GM19351 (cell line): Measurements from ENCODE around the gene LAMA3.
"Not testable (repeated sequence)": the region's sequence is repeated elsewhere in the genome, so short reads cannot be mapped to it uniquely, and the experiment has no call there.

Source experiments
- ATAC-seq: cut with Tn5 transposase; IDR thresholded peaks from one replicate; pipeline ENCODE4 v1.9.1; 2021; ENCODE audit warnings: mild to moderate bottlenecking, moderate library complexity; ENCODE audit not compliant: unreplicated experiment

Gene LAMA3

DNA sequence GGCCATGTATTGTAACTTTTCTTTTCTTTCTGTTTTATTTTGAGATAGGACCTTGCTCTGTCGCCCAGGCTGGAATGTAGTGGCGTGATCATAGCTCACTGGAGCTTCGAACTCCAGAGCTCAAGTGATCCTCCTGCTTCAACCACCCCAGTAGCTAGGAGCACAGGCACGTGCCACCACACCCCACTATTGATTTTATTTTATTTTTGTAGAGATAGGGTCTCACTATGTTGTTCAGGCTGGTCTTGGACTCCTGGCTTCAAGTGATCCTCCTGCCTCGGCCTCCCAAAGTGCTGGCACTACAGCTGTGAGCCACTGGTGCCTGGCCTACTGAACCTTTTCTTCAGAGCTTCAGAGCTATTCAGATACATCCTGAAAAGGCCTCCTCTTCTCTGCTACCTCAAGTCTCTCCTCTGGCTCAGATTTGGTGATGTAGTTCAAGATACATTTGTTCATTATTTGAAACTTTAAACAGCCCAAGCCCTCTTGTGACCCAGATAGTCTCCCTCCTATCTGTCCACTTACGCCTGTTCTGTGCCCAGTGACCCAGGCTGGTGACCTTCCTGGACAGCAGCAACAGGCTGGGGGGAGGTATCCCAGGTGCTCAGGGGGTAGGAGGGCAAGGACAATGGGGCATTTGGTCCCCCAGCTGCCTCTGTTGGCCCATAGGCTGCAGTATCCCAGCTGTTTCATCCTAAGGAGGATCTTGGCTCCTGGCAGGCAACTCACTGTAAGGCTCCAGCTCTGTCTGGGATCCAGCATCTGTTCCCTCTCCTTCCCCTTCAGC is 38.6 kb downstream of the LAMA3 start:
- ATAC-seq = no peak

DNA sequence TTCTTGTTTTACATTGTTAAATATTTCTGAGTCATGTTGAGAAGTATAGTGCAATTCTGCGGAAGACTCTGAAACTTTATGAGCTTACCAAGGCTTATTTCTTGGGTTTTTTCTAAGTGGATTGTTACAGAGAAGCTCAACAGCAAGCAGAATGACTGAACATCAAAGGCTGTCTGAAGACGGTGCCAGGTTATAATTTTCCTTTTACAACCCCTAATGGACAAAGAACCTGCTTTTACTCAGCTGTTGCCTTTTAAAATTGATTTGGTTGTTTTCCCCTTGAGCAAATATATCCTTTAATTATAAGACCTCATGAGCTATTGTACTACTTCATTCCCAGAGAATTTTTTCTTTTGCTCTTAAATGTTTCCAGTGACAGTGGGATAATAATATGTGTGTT is 41.6 kb downstream of the LAMA3 start:
- no peak for ATAC-seq

DNA sequence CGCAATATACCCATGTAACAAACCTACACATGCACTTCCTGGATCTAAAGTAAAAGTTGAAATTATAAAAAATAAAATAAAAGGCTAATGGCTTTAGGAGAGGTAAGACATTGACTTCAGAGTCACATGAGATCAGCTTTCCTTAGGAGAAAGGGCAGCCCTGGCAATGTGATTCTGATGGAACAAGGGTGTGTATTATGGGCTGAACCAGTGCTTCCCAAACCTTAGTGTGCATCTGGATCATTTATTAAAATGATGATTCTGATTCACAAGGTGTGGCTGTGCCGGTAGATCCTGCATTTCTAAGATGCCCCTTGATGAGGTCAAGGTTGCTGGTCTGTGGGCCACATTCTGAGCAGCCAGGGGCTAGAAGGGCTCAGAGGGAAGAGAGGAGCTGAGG is 42.6 kb downstream of the LAMA3 start:
- no peak for ATAC-seq

DNA sequence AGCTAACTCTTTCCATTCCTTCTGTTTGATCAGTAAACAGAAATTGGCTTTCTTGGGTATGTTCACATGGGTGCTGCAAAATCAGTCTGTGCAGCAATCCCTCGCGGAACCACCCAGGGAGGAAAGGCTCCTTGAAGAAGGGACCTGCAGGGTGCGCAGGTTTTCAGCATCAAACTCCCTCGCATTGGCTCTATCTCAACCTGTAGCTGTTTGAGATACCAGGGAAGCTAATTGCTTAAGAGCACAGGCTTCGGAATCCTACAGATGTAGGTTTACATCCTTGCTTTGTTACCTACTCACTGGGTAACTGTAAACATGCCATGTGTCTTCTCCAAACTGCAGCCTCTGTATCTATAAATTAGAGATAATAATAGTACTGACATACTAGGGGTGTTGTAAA is 43.2 kb downstream of the LAMA3 start:
- no peak for ATAC-seq

DNA sequence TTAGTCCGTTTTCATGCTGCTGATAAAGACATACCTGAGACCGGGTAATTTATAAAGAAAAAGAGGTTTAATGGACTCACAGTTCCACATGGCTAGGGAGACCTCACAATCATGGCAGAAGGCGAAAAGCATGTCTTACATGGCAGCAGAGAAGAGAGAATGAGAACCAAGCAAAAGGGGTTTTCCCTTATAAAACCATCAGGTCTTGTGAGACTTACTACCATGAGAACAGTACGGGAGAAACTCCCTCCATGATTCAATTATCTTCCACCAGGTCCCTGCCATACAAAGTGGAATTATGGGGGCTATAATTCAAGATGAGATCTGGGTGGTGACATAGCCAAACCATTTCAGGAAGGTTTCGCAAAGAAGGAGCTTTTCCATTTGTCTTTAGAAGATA is 44.0 kb downstream of the LAMA3 start:
- not testable (repeated sequence) for ATAC-seq

DNA sequence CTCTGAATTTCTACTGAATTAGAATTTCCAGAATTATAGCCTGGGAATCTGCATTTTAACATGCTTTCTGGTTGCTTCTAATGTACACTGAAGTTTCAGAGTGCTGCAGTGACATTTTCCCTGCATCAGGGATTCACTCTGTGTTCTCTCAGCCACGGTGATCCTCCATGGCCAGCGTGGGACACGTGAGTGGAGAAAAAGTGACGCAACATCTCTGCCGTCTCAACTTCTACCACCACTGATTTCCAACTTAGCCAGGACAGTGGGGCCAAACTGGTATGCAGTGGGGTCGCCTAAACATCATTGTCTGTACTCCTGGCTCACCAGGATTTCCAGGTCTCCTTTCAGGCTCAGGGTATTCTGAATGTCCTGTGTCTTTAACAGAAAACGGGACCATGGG is 44.6 kb downstream of the LAMA3 start:
- ATAC-seq = no peak

DNA sequence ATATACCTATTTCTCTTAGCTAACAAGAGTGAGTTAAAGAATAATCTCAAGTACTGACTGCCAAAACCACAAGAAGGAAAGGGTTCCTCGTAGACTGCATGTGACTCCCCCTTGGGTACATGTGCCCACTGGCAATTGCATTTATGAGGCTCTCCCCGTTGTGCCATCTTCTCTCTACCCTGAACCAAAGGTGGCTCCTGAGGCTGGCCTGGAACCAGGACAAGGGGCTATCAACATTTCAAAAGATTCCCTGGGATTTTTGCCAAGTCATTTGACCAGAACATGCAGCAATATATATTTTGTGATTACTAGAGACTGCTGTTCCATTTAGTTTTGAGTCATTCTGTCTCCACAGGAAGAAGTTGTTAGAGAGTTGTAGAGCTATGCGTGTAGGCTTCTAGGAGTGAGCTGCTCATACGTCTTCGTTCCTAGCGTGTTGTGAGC is 45.8 kb downstream of the LAMA3 start:
- no peak for ATAC-seq

DNA sequence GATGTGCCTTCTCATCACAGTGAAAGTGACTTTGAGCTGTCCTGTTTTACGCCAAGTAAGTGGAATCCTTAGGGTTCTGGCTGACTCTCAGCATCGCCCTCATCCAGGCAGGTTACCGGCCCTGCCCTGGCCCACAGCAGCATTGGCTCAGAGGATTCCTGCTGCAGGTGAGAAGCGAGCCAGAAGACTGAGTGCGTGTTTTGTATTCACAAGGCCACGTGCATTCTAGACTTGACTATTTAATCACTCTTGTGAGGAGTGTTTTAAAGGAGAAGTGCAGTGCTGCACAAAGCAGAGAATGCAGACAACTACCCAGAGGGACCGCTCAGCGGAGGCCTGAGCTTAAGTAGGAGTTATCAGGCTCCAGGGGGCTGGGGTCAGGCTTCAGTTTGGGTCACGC is 48.3 kb downstream of the LAMA3 start:
- ATAC-seq = no peak

DNA sequence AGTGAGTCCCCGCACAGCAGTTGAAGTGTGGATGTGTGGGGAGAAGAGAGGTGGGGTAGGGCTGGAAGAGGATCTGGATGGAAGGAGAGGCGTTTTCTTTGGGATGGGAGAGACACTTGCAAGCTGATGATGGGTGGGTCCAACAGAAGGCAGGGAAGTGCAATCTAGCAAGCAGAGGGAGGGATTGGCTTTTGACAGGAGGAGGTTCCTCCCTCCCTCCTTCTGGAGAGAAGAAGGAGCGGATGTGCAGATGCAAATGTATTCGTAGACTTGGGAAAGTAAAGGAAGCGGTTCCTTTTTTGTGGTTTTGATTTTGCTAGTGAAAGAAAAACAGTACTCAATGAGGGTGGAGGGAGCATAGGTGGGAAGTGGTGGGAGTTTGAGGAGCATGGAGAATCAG is 48.9 kb downstream of the LAMA3 start:
- no peak for ATAC-seq

DNA sequence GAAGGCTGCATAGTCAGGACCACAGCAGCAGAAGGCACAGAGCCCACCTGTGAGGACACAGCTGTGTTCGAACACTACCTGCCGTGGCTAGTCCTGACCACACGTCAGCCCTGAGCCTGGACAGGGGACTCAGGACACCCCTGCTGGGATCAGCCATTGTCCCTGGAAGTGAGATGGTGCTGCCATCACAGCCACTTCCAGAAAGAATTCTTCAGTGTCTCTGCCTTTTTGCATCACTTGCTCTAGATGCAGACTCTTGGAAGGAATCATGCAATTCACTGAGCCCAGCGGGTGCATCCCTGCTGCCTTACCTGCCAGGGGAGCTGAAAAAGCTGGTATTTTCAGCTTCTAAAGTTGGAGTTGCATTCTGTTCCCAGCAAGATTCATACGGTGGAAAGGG is 49.3 kb downstream of the LAMA3 start:
- ATAC-seq = no peak

DNA sequence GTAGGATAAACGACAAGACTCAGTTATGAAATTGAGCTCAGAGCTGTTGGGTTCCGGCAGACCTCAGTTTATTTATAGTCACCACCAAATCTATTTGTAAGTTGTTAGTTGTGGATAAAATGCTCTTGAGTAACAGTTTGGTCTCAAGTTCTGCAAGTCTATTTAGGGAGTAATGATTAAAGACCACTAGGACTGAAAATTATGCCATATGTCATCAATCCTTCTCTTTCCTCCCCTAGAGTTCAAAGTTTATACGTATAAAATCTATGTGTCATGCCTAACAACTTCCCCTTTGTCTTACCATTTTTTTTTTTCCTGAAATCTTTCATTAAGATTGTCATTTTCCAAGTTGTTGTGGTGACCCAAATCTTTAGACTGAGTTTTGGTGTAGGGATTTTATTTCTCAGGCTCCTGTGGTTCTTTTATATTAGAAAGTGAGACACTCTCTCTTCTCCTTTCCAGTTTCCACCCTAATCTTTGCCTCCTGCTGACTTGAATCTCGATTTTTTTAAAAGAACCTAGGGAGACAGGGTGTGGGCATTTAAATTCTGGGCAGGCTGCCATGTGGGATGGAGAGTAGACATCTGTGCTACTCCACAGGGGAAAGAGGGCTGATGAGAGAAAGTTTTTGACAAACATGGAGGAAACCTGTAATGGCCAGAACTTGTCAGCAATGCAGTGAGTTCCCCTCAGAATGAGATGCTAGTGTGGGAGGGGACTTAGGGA is 51.0 kb downstream of the LAMA3 start:
- ATAC-seq = no peak

DNA sequence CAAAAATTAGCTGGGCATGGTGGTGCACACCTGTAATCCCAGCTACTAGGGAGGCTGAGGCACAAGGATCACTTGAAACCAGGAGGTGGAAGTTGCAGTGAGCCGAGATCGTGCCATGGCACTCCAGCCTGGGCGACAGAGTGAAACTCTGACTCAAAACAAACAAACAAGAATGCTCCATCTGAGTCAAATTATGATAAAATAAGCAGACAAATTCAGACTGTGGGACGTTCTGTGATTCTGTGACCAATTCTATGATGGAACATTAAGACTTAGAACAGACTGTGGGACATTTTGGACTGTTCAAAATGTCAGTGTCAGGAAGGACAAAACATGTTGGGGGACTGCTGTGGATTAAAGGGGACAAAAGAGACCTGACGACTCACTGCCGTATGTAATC is 52.7 kb downstream of the LAMA3 start:
- not testable (repeated sequence) for ATAC-seq

DNA sequence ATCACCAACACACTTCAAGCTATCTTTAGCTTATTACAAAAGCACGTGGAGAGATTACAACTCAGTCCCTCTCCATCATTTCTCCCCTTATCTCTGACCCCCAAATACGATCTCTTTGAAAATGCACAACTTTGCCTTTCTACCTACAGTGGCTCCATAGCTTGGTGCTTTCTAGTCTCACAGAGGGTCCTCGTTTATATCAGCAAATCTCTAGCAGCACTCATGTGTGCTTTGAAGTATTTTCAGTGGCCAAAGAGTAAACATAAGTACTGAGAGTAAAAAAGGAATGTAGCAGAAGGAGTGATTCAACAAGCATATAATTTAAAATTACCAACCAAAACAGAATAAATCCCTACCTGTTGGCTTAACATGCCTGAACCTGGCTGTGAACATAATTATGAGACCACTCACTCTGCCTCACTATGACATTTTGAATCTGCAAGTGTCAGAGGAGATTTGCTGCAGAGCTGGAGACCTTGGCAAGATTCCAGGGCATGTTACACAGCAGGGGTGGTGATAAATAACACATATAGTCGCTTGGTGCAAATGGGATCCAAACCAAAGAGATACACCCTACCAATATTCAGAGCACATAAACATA is 54.6 kb downstream of the LAMA3 start:
- ATAC-seq = no peak

DNA sequence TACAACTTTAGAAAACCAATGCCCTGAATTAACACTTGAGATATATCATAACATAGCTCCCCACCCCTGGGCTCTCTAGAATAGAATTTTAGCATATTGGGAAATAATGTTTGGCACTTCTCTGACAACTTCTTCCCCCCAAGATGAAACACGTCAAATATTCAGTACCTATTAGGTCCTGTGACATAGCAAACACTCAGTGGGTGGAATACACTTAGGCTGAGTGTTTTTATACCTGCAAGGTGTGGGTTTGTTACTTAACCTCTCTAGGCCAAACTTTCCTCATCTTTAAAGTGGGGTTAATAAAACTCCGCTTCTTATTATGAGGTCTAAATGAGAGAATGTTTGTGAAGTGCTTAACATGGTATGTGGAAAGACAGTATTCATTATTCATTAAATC is 56.1 kb downstream of the LAMA3 start:
- ATAC-seq = no peak

DNA sequence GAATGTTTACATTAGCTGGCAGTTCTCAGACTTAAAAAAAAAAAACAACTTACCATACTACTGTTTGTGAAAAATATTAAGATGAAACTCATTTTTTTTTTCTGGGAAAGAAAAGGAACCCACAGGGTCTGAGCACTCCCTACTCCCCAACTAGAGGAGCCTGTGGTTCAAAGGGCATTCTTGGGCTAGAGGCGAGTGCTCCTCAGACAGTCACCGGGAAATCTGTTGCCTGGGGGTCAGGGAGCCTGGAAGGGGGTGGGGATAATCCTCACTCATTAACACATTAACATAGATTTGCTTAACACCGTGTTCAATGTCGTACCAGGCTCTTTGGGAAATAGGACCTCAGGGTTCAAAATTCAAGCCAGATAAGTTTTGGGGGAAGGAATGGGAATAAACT is 57.6 kb downstream of the LAMA3 start:
- no peak for ATAC-seq

DNA sequence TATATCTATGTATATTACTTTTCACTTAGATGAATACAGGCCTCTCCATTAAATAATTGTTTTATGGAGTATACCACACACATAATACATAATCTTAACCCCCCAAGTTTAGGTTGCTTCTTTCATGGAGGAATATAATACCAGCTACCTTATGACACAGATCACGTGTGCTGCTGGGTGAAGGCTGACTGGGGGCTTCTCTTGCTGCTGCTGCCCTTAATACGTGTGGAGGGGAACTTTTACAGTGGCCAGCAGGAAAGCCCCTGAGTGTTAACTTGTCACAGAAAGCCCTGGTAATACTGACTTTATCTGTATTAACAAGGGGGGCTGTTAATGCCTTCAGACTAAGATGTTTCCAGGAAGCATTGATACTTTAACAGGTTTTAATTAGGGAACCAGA is 63.1 kb downstream of the LAMA3 start:
- ATAC-seq = no peak

DNA sequence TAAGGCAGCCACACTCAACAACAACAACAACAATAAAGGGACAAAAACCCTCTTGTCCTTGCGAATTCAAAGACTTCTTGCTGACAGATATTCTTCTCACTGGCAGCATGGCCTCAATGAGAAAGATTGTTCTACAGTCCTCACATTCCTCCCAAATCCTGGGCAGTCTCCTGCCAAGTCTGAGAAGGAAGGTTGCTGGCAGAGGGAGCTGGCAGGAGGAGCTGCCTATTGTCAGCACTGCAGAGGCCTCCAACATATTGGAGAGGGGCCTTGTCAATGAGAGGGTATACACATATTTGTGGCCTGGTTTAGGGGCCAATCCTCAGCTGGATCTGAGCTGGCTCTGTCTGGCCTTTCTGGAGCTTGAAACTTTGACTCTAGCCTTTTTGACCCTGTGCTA is 63.5 kb downstream of the LAMA3 start:
- ATAC-seq = no peak

DNA sequence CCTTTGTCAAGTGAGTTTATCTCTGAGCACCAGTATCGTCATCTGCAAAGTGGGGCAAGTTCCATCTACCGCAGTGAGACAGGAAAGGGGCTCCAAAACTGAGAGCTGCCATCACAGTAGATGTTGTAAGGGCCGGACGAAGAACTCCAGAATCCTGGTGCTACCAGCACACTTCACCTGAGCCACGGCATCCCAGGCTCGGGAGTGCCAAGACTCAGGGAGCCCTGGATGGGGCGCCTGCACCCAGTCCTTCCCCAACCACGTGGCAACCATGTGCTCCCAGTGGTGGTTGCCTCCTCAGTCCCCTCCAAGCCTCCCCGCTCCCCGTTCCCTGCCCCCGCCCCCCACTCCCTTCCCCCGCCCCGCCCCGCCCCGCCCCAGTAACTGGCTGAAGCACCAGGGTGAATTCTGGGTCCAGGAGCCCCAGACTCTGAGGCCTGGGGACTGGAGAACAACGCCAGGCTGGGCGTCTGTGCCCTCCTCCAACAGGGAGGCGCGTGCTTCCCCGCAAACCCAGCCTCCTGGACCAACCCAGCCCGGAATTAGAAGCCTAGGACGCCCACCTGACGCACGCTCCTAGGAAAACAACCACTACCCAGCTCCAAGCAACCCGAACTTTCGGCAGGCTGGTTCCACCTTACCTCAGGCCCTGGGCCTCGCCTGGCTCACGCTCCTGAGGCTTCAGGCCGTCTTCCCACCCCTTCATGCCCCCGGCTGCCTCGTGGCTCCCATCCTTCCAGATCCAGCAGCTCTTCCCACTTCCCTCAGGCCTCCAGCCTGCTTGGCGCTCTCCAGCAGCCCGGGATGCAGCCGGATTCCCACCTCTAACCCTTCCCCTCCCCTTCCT is 67.6 kb downstream of the LAMA3 start:
- no peak for ATAC-seq

DNA sequence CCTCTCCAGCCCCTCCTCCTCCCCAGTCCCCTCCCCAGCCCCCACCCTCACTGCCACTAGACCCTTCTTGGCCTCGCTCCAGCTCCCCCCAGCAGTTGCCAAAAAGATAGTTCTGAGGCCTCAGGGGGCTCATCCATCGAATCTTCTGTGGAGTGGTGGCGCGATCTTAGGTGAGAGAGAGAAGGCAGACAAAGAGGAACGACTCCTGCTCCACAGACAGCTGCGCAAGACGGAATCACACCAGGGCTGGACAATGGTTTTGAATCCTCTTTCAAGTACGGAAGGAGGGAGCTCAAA is 68.1 kb downstream of the LAMA3 start:
- no peak for ATAC-seq

DNA sequence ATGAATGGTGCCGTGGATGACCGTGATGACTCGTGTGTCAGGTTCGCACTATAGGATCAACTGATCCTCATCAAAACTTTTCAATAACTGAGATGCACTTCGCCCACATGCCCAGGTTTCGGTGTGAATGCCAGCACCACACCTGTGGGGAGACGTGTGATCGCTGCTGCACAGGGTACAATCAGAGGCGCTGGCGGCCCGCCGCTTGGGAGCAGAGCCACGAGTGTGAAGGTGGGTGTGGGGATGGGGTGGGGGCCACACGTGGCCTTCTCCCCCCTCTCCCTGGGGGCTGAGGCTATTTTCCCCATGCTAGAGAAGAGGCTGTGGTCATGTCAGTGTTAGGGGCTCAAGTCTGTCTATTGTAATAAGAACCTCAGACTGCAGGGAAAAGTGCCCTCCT is 69.0 kb downstream of the LAMA3 start:
- ATAC-seq = no peak

DNA sequence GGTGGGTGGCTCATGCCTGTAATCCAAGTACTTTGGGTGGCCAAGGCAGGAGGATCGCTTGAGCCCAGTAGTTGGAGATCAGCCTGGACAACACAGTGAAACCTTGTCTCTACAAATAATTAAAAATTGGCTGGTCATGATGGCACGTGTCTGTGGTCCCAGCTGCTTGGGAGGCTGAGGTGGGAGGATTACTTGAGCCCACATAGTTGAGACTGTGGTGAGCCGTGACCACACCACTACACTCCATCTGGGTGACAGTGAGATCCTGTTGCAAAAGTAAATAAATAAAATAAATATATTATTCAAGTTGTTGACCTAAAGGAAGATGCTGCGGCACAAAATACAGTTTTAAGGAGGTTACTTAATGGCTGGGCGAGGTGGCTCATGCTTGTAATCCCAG is 72.7 kb downstream of the LAMA3 start:
- no peak for ATAC-seq
